ENCODE data around the gene EVI2A. TPM values are rescaled to one million over a fixed set of nuclear protein-coding genes. Genes with fewer than 3 reads are reported as not detected.
A peak's percentile ranks its signal among the peaks of the same experiment; 100 is the strongest.
"Not testable (repeated sequence)": the region's sequence is repeated elsewhere in the genome, so short reads cannot be mapped to it uniquely, and the experiment has no call there.

EVI2A gene
- total RNA-seq, 2 donors from 2014 or later = 31.9 to 39.3 TPM

DNA sequence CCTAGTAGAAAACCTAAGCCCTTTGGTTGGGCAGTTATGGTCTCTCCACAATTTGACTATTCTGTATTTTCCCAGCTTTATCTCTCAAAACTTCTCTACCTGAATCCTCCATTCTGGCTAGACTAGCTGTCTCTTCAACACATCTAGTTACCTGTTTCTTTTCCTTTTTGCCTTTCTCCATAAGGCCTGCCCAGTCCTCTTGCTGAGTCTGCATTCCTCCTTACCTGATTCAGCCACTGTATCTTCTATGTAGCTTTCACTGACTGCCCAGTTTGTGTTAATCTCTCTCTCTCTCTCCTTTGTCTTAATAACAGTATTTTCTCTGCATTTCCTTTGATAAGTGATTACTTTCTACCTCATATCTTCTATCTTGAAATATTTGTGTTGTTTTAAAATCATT is 2.1 kb upstream of the EVI2A start:
- Mint-ChIP-seq H3K9me3 (no peaks in the 10 kb centered on the region), H3K36me3 (ENCODE audit: insufficient read depth in 2 of 2) (peaks cover 0 to 10% of the 10 kb centered on the region in 2 donors), H3K27me3 (ENCODE audit: low read depth) (no peaks in the 10 kb centered on the region), H3K27ac (no peak overlapping the region), H3K4me3 (no peak overlapping the region), H3K4me1 (ENCODE audit: low read depth) (peaks cover 25% of the 10 kb centered on the region)
- ATAC-seq (replicated peaks in 1 of 2) (no peak), DNase-seq (no peak)

DNA sequence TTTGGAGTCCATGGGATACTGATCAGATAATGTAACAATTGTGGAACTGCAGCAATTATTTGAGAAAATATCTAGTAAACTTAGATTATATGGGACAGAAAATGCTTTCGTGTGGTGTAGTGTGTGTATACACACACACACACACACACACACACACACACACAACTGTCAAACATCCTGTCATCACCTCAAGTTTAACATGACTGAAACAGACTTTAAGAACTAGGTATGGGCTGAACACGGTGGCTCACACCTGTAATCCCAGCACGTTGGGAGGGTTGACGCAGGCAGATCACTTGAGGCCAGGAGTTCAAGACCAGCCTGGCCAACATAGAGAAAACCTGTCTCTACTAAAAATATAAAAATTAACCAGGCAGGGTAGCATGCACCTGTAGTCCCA is 544 bp upstream of the EVI2A start:
- Mint-ChIP-seq H3K36me3 (ENCODE audit: insufficient read depth in 2 of 2) (peaks cover 3 to 14% of the 10 kb centered on the region in 2 donors), H3K9me3 (no peaks in the 10 kb centered on the region), H3K27ac (peak overlapping the region; percentile 94), H3K4me1 (ENCODE audit: low read depth) (peaks cover 26% of the 10 kb centered on the region), H3K27me3 (ENCODE audit: low read depth) (no peaks in the 10 kb centered on the region), H3K4me3 (peak overlapping the region; percentile 68 to 82)
- ATAC-seq (replicated peaks in 1 of 2) (peak; percentile 24 to 36), DNase-seq (peak; percentile 20 to 40)

DNA sequence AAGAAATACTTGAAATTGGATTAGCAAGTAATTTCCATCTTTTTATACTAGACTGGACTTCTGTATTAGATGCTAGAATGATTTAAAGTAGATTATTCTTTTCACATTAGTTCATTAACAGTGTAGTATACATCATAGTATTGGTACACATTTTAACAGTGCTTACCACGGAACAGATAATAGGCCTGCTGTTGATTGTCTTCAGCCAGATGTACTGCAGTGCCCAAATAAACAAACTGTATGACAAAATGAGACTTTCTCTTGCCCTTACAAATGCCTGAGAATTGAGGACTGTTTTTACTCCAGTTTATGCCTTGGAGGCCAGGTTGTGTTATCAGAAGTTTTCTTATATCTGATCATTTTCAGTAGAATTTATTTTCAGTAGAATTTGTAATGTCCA is 631 bp downstream of the EVI2A start:
- H3K9me3 Mint-ChIP-seq = no peaks in the 10 kb centered on the region
- H3K27ac Mint-ChIP-seq = peak overlapping the region; percentile 94
- peak overlapping the region; percentile 68 to 82 for H3K4me3 Mint-ChIP-seq
- H3K36me3 Mint-ChIP-seq (ENCODE audit: insufficient read depth in 2 of 2) = peaks cover 3 to 17% of the 10 kb centered on the region in 2 donors
- ATAC-seq (replicated peaks in 1 of 2) (no peak), DNase-seq (no peak)
- H3K4me1 Mint-ChIP-seq (ENCODE audit: low read depth) = peaks cover 38% of the 10 kb centered on the region
- H3K27me3 Mint-ChIP-seq (ENCODE audit: low read depth) = no peaks in the 10 kb centered on the region

DNA sequence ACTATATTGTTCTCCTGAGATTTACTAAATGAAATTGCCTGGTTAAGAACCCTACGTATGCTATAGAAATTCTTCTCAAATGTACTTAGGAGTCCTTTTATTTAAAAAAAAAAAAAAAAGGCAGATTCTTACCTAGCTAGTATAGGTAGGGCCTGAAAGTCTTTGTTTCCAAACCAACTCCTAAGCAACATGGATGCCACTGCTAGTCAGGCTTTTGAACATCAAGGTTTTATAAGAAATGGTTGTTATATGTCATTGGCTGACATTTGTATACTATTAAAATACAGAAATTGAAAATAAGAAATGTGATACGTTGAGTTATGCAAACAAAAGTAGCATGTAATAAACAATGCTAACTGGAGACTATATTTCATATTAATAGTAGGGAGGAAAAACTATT is 1.2 kb downstream of the EVI2A start:
- Mint-ChIP-seq H3K27ac (peak overlapping the region; percentile 94), H3K27me3 (ENCODE audit: low read depth) (no peaks in the 10 kb centered on the region), H3K9me3 (no peaks in the 10 kb centered on the region), H3K4me3 (peak overlapping the region; percentile 68 to 82), H3K4me1 (ENCODE audit: low read depth) (peaks cover 42% of the 10 kb centered on the region), H3K36me3 (ENCODE audit: insufficient read depth in 2 of 2) (peaks cover 3 to 17% of the 10 kb centered on the region in 2 donors)
- DNase-seq = no peak
- no peak for ATAC-seq (replicated peaks in 1 of 2)

DNA sequence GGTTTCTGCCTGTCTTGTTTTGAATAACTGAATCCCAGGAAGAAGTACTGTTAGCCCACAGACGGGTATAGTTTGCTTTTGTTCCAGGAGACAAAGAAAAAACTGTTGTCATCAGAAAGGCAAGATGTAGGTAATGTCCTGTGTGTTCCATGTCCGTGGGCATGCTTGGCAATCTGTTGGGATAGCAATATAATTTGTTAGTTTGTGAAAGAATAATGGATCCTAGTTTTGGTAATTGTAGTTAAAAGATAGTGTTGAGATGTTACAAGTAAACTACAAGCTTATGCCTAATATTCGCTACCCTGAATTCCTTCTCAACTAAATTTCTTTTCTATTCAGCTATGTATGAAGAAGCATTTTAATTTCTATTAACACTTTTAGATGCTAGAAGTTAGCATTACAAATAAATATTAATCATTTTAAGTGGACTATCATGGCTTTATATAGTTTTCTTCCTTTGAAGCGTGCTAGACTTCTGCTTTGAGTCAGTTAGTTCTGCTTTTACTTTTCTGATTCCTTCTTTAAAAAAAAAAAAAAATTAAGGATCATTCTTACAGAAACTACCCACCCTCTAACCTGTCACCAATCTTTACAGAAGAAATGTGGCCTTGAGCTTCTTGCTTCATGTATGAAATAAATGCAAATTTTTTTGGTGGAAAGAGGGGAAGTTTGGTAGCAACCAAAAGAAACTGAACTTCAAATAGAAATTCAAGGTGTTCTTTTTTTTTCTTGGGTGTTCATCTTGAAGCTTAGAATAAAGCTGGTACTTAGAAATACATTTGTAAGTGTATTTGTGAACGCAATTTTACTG is 2.4 kb downstream of the EVI2A start:
- Mint-ChIP-seq H3K27ac (peak overlapping the region; percentile 94), H3K4me1 (ENCODE audit: low read depth) (peaks cover 51% of the 10 kb centered on the region), H3K27me3 (ENCODE audit: low read depth) (no peaks in the 10 kb centered on the region), H3K4me3 (peak overlapping the region; percentile 68 to 82), H3K36me3 (ENCODE audit: insufficient read depth in 2 of 2) (peaks cover 3 to 17% of the 10 kb centered on the region in 2 donors), H3K9me3 (peaks cover 0 to 1% of the 10 kb centered on the region in 2 donors)
- ATAC-seq (replicated peaks in 1 of 2) (peak; percentile 27 to 28), DNase-seq (no peak)

DNA sequence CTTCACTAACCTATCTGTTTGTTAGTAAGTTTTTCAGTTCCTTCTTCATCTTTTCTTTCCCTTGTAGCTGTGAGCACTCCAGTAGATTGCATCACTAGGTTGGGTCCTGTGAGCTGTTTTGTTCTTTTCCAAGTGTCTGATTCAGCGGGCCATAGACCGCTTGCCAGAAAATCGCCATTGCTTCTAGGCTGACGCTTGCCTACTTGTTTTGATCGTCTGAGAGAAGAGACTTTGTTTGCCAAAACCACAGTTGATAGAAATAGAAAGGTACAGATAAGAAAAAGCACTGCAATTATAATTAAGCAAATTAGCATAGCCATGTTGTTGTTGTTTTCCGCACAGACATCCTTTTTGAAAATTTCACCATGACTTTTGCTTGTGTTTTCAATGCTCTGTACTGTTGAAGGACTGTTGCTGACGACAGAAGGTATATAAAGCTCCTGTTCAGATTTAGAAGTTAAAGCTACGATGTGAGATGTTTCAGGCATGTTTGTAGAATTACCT is 3.1 kb downstream of the EVI2A start:
- Mint-ChIP-seq H3K27ac (peak overlapping the region; percentile 94), H3K4me3 (peak overlapping the region; percentile 68 to 82), H3K27me3 (ENCODE audit: low read depth) (no peaks in the 10 kb centered on the region), H3K4me1 (ENCODE audit: low read depth) (peaks cover 51% of the 10 kb centered on the region), H3K9me3 (peaks cover 0 to 1% of the 10 kb centered on the region in 2 donors), H3K36me3 (ENCODE audit: insufficient read depth in 2 of 2) (peaks cover 3 to 17% of the 10 kb centered on the region in 2 donors)
- ATAC-seq (replicated peaks in 1 of 2) (peak; percentile 60 to 63), DNase-seq (peak; percentile 67 to 74)

DNA sequence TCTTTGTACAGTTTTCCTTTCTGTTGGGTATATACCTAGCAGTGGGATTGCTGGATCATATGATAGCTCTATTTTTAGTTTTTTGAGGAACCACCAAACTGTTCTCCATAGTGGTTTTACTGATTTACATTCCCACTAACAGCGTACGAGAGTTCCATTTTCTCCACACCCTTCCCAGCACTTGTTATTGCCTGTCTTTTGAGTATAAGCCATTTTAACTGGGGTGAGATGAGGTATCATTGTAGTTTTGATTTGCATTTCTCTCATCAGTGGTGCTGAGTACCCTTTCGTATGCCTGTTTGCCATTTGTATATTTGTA is 6.7 kb downstream of the EVI2A start:
- Mint-ChIP-seq H3K27ac (peak overlapping the region; percentile 98), H3K36me3 (ENCODE audit: insufficient read depth in 2 of 2) (peaks cover 7 to 19% of the 10 kb centered on the region in 2 donors), H3K4me3 (peak overlapping the region; percentile 50 to 64), H3K27me3 (ENCODE audit: low read depth) (no peaks in the 10 kb centered on the region), H3K9me3 (peaks cover 0 to 1% of the 10 kb centered on the region in 2 donors), H3K4me1 (ENCODE audit: low read depth) (peaks cover 59% of the 10 kb centered on the region)
- DNase-seq = no peak
- ATAC-seq (replicated peaks in 1 of 2) = no peak

DNA sequence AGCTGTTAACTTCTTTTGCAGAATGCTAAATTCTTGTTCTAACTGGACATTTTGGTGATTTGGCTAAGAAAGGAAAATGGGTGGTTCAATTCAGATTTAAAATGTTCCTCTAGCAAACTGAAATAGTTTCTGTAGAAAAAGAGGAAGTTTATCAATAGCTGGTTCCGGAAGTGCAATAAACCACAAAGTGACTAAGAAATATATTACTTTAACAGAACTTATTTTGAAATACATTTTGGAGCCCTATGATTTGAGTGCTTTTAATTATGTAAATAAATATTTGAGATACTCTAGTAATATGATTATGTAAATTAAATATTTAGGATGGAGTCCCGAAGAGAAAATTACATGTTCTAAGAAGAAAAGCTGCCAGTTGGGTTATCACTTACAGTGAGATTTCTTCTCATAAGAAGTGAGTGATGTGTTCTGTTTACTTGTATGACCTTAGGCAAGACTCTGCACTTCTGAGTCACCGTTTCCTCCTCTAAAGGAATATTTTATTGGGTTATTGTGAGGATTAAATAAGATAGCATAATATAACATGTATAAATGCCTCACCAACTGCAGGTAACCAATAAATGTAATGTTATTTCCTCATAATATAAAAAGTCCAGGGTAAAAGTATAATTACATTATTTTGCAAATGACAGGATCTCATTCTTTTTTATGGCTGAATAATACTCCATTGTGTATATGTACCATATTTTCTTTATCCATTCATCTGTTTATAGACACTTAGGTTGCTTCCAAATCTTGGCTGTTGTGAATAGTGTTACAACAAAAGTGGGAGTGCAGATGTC is 7.2 kb downstream of the EVI2A start, which contains the start of gene EVI2B:
EVI2B (minus strand) TSS at position 73 of the 800 bp plus-strand sequence. CDS start 8,445 bp downstream, outside the sequence.
- Mint-ChIP-seq H3K27ac (peak within 1 kb of the TSS; percentile 98), H3K27me3 (ENCODE audit: low read depth) (no peaks in the 10 kb centered on the region), H3K4me3 (peak within 1 kb of the TSS; percentile 88 to 91), H3K9me3 (peaks cover 0 to 1% of the 10 kb centered on the region in 2 donors), H3K36me3 (ENCODE audit: insufficient read depth in 2 of 2) (peaks cover 7 to 19% of the 10 kb centered on the region in 2 donors), H3K4me1 (ENCODE audit: low read depth) (peaks cover 62% of the 10 kb centered on the region)
- DNase-seq = peak in 1 of 2 donors; percentile 24
- peak; percentile 47 to 60 for ATAC-seq (replicated peaks in 1 of 2)

DNA sequence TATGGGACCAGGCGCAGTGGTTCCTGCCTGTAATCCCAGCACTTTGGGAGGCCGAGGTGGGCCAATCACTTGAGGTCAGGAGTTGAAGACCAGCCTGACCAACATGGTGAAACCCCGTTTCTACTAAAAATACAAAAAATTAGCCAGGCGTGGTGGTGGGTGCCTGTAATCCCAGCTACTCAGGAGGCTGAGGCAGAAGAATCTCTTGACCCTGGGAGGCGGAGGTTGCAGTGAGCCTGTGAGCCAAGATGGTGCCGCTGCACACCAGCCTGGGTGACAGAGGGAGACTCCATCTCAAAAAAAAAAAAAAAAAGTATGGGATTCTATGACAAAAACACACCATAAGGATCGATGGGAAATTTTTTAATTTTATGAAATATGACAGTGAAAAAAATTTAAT is 9.2 kb downstream of the EVI2A start:
- H3K27me3 Mint-ChIP-seq (ENCODE audit: low read depth); H3K9me3 Mint-ChIP-seq; ATAC-seq (replicated peaks in 1 of 2): not testable (repeated sequence)
- Mint-ChIP-seq H3K4me1 (ENCODE audit: low read depth) (peaks cover 65% of the 10 kb centered on the region), H3K4me3 (peak overlapping the region; percentile 76 to 88), H3K36me3 (ENCODE audit: insufficient read depth in 2 of 2) (peaks cover 6 to 13% of the 10 kb centered on the region in 2 donors), H3K27ac (peak overlapping the region; percentile 97)
- DNase-seq = peak; percentile 42 to 51

DNA sequence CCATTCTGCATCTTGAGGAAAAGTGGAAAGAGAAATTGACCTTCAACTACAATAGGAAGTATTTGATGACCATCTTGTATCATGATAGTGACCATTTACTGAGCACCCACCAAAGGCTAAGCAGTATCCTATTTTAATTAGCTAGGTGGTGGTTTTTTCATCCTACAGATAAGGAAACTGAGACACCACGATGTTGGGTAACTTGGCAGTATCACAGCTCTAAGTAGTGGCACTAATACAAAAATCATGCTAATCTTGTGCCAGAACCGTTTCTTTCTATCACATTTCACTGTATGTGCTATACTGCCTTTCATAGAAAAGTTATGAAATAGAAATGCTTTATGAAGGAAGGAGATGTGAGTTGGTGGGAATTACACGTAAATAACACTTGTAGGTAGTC is 9.9 kb downstream of the EVI2A start:
- ATAC-seq (replicated peaks in 1 of 2) = no peak
- Mint-ChIP-seq H3K27ac (peak overlapping the region; percentile 97), H3K9me3 (peaks cover 0 to 1% of the 10 kb centered on the region in 2 donors), H3K27me3 (ENCODE audit: low read depth) (no peaks in the 10 kb centered on the region), H3K4me3 (peak overlapping the region; percentile 76 to 88), H3K36me3 (ENCODE audit: insufficient read depth in 2 of 2) (peaks cover 6 to 9% of the 10 kb centered on the region in 2 donors), H3K4me1 (ENCODE audit: low read depth) (peaks cover 63% of the 10 kb centered on the region)
- no peak for DNase-seq

DNA sequence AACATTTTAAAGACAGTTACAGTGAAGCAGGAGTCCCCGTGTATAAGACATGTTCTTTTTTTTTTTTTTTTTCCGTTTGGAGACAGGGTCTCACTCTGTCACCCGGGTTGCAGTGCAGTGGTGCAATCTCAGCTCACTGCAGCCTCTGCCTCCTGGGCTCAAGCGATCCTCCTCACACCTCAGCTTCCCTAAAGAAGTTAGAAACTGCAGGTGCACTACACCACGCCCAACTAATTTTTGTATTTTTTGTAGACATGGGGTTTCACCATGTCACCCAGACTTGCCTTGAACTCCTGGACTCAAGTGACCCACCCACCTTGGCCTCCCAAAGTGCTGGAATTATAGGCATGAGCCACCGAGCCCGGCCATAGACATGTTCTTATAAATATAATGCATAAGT is 10.5 kb downstream of the EVI2A start:
- Mint-ChIP-seq H3K36me3 (ENCODE audit: insufficient read depth in 2 of 2) (peaks cover 9 to 12% of the 10 kb centered on the region in 2 donors), H3K4me1 (ENCODE audit: low read depth) (peaks cover 63% of the 10 kb centered on the region), H3K9me3 (peaks cover 0 to 4% of the 10 kb centered on the region in 2 donors), H3K27ac (peak overlapping the region; percentile 97), H3K27me3 (ENCODE audit: low read depth) (no peaks in the 10 kb centered on the region), H3K4me3 (peak overlapping the region; percentile 76 to 88)
- ATAC-seq (replicated peaks in 1 of 2) = peak in 1 of 2 donors; percentile 12
- peak; percentile 15 to 28 for DNase-seq

DNA sequence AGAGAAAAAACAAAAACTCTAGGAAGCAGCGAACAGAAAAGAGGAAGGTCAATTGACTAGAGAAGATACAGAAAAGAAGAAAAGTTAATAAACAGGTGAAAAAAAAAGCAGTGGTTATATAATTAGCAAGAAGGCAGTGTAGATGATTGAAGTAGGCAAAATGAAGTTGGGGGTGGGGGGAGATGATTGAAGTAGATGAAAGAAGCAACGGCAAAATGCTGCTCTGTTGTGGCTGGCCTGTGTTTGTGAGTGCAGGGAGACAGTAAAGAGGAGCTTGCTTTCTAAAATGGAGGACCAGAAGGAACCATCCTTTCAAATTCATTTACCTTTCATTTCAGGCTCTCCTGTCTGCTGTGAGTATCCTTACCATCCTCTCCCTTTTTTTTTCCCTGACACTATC is 11.2 kb downstream of the EVI2A start:
- Mint-ChIP-seq H3K4me3 (peak overlapping the region; percentile 76 to 88), H3K27me3 (ENCODE audit: low read depth) (no peaks in the 10 kb centered on the region), H3K4me1 (ENCODE audit: low read depth) (peaks cover 62% of the 10 kb centered on the region), H3K36me3 (ENCODE audit: insufficient read depth in 2 of 2) (peaks cover 11 to 18% of the 10 kb centered on the region in 2 donors), H3K27ac (peak overlapping the region; percentile 92), H3K9me3 (peaks cover under 1 to 5% of the 10 kb centered on the region in 2 donors)
- ATAC-seq (replicated peaks in 1 of 2) (peak; percentile 35 to 49), DNase-seq (peak; percentile 31 to 39)

DNA sequence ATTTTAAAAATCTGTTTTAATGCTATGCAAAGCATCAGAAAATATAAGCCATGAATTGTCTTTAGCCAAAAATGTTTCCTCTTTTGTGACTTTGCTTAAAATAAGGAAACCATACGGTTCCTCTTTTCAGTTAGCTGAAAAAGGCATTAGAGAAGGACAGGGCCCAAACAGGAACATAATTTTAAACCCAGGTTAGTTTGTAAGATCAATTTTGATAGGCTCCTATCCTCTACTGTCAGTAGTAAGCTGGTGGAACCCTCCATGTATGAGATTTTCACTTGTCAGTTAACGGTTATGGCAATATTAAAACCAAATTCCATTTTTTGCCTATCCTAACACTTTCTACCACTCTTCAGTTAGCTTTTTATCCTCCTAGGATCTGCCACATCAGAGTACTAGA is 11.9 kb downstream of the EVI2A start:
- H3K4me1 Mint-ChIP-seq (ENCODE audit: low read depth) = peaks cover 63% of the 10 kb centered on the region
- peaks cover 15 to 25% of the 10 kb centered on the region in 2 donors for H3K36me3 Mint-ChIP-seq (ENCODE audit: insufficient read depth in 2 of 2)
- H3K9me3 Mint-ChIP-seq = peaks cover 4 to 10% of the 10 kb centered on the region in 2 donors
- ATAC-seq (replicated peaks in 1 of 2) (no peak), DNase-seq (no peak)
- H3K27ac Mint-ChIP-seq = peak overlapping the region; percentile 92
- H3K27me3 Mint-ChIP-seq (ENCODE audit: low read depth) = no peaks in the 10 kb centered on the region
- peak overlapping the region; percentile 76 to 88 for H3K4me3 Mint-ChIP-seq
